Heart left ventricle (tissue), 13 donors: ENCODE data around the gene OPCML.

ENCODE experiments used
- POLR2A ChIP-seq, 2 donors: fragments of 450-650 bp; IDR thresholded peaks; one replicate each; pipeline ENCODE4 v1.6.1; 2017; ENCODE audit warnings: antibody characterized with exemption in 2 of 2, mild to moderate bottlenecking in 2 of 2, moderate library complexity in 2 of 2
- TF ChIP-seq, protein P1 (sequence below), 12 donors: fragments of 200-600 bp; sonication (generic) in 4 of 12; IDR thresholded peaks; one replicate each; pipeline versions ENCODE4 v1.5.0 to v1.8.0; 2018 to 2022; ENCODE audit warnings: antibody characterized with exemption in 12 of 12, mild to moderate bottlenecking in 5 of 12
- donor health status: ischemic (EF 13 %, LVEDD 7.1; RV severe dilation, severe dysfunction).
- donor health status: DM: no; HTN: yes; CAD: no.
- donor health status: DM: no; HTN: no; CAD: no.
- donor health status: ischemic (EF 25% LVEDD 6.9; RV normal size, moderate dysfunction).
- donor health status: ischemic (EF 25% LVEDD 5.7; RV mildly dilated, moderate dysfunction).
- donor health status: ischemic (EF 35%, LVEDD 5.7; RV mildly dilated, moderate dysfunction).
- donor health status: nonischemic (EF 11% LVEDD 7.7; RV severe dilation, severe dysfunction).
- donor health status: DM: yes; HTN: yes; CAD: no.
- donor health status: PGD.
- donor health status: ischemic (EF 29% LVEDD 5.4; RV normal size, mild dysfunction).
- donor health status: nonischemic (EF 23%, LVEDD 6.1; RV moderate dilation, normal function).

DNA sequence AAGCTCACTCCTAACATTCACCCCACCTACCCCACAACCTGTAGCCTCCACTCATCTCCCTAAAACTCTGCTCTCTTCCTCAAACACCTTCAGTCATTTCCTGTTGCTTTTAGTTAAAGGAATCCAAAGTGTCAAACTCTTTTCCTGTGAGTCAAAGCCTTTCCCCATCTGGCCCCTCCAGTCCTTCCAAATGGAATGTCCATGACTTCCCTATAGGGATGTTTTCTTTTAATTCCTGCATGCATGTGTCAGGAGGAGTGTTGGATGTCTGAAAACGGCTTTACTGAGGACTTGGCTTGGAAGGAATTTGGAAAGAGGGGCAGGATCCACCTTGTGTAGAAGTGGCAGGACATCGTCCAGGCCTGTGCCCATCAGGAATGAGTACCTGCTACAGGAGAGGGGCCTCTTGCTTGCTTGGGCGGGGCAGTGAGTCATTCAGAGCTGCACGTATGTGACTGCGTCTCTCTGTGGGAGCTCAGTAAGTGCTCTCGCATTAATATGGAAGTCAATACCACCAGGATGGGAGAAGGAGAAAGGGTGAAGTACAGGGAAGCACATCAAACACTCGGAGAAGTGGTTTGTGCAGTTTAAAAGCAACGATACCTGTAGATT, 491.9 kb downstream of the OPCML start:
- TF ChIP-seq, protein P1, sequence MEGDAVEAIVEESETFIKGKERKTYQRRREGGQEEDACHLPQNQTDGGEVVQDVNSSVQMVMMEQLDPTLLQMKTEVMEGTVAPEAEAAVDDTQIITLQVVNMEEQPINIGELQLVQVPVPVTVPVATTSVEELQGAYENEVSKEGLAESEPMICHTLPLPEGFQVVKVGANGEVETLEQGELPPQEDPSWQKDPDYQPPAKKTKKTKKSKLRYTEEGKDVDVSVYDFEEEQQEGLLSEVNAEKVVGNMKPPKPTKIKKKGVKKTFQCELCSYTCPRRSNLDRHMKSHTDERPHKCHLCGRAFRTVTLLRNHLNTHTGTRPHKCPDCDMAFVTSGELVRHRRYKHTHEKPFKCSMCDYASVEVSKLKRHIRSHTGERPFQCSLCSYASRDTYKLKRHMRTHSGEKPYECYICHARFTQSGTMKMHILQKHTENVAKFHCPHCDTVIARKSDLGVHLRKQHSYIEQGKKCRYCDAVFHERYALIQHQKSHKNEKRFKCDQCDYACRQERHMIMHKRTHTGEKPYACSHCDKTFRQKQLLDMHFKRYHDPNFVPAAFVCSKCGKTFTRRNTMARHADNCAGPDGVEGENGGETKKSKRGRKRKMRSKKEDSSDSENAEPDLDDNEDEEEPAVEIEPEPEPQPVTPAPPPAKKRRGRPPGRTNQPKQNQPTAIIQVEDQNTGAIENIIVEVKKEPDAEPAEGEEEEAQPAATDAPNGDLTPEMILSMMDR (IDR thresholded peaks at IDR 0.05), result no peak
- no peak for TF ChIP-seq POLR2A (IDR thresholded peaks at IDR 0.05)
